BE2C (cell line): ENCODE data around the gene BTN3A1.

Experiments used
- DNase-seq: peaks from one replicate; pipeline ENCODE4 v3.0.0-alpha.2; 2020
- H3K27me3 ChIP-seq: fragments of 250-450 bp; sonication (Bioruptor Pico); 2 replicates; pipeline ENCODE4 v1.5.1; 2020; ENCODE audit warnings: mild to moderate bottlenecking
- H3K36me3 ChIP-seq: fragments of 250-450 bp; sonication (Bioruptor Pico); 2 replicates; pipeline ENCODE4 v1.5.1; 2020; ENCODE audit warnings: mild to moderate bottlenecking
- H3K4me1 ChIP-seq: fragments of 250-450 bp; sonication (Bioruptor Pico); 2 replicates; pipeline ENCODE4 v1.5.1; 2020
- H3K4me3 ChIP-seq: 2 replicates; pipeline ENCODE4 v1.5.1; 2011; ENCODE audit warnings: low read depth, low read length
- H3K9me3 ChIP-seq: fragments of 250-450 bp; sonication (Bioruptor Pico); 2 replicates; pipeline ENCODE4 v1.5.1; 2020
- CTCF ChIP-seq: IDR thresholded peaks from 2 replicates; pipeline ENCODE4 v1.5.1; 2012; ENCODE audit warnings: mild to moderate bottlenecking, low read depth, low read length

Gene BTN3A1

GRCh38 chr6:26359765-26360164, 42.3 kb upstream of the BTN3A1 start:
- H3K4me3 ChIP-seq: no peak overlapping the region
- DNase-seq: no peak
- TF ChIP-seq CTCF: no peak

GRCh38 chr6:26360451-26361416, 41.3 kb upstream of the BTN3A1 start:
- Histone ChIP-seq H3K4me1 (peaks cover 4% of the 10 kb centered on the region; the same call in 1 of the 2 replicates), H3K9me3 (no peaks in the 10 kb centered on the region), H3K4me3 (no peak overlapping the region), H3K27me3 (no peaks in the 10 kb centered on the region), H3K36me3 (no peaks in the 10 kb centered on the region)
- TF ChIP-seq CTCF: no peak
- no peak for DNase-seq

More at GRCh38 chr6:26359765-26360164, 42.3 kb upstream of the BTN3A1 start:
- Histone ChIP-seq H3K36me3 (no peaks in the 10 kb centered on the region), H3K27me3 (no peaks in the 10 kb centered on the region), H3K4me1 (peaks cover 4% of the 10 kb centered on the region; the same call in 1 of the 2 replicates), H3K9me3 (no peaks in the 10 kb centered on the region)

GRCh38 chr6:26361544-26361943, 40.5 kb upstream of the BTN3A1 start:
- H3K4me3 ChIP-seq: no peak overlapping the region
- no peaks in the 10 kb centered on the region for H3K27me3 ChIP-seq
- peaks cover 4% of the 10 kb centered on the region; the same call in 1 of the 2 replicates for H3K4me1 ChIP-seq
- no peaks in the 10 kb centered on the region for H3K9me3 ChIP-seq
- DNase-seq: no peak
- no peaks in the 10 kb centered on the region for H3K36me3 ChIP-seq
- no peak for TF ChIP-seq CTCF

- Histone ChIP-seq H3K36me3 (no peaks in the 10 kb centered on the region), H3K4me3 (no peak overlapping the region), H3K9me3 (no peaks in the 10 kb centered on the region), H3K27me3 (no peaks in the 10 kb centered on the region), H3K4me1 (peaks cover 4% of the 10 kb centered on the region; the same call in 1 of the 2 replicates)
- DNase-seq: no peak
- TF ChIP-seq CTCF: no peak
Measured at GRCh38 chr6:26362093-26362835, 39.8 kb upstream of the BTN3A1 start.

GRCh38 chr6:26362836-26363220, 39.2 kb upstream of the BTN3A1 start:
- H3K27me3 ChIP-seq: no peaks in the 10 kb centered on the region
- no peak for DNase-seq
- no peaks in the 10 kb centered on the region for H3K9me3 ChIP-seq
- H3K4me1 ChIP-seq: peaks cover 4% of the 10 kb centered on the region; the same call in 1 of the 2 replicates
- no peak for TF ChIP-seq CTCF
- no peak overlapping the region for H3K4me3 ChIP-seq
- H3K36me3 ChIP-seq: no peaks in the 10 kb centered on the region
